ENCODE measurements around the gene CDH12. TPM values are rescaled to one million over a fixed set of nuclear protein-coding genes. Genes with fewer than 3 reads are reported as not detected.

The CDH12 gene
- total RNA-seq, 3 donors from 2014 or later = 0.33 to 2.6 (median 1.1) TPM

GRCh38 chr5:21858441-21858840 is 994.7 kb downstream of the CDH12 start:
- Histone ChIP-seq H3K4me1 (no peaks in the 10 kb centered on the region), H3K27me3 (no peaks in the 10 kb centered on the region), H3K27ac (no peak overlapping the region), H3K9me3 (no peaks in the 10 kb centered on the region), H3K4me3 (no peak overlapping the region), H3K36me3 (no peaks in the 10 kb centered on the region)
- TF ChIP-seq CTCF (IDR thresholded peaks at IDR 0.05) (no peak), POLR2A (IDR thresholded peaks at IDR 0.05) (no peak), POLR2AphosphoS5 (IDR thresholded peaks at IDR 0.05) (no peak)
- DNase-seq (ENCODE audit: low spot score in 2 of 2) = no peak
- intact Hi-C loops (cut with DNase I; ENCODE audit: low total_unique reads) = no loop called here

- intact Hi-C loops (cut with DNase I; ENCODE audit: low total_unique reads) = no loop called here
These were observed 996.2 kb downstream of the CDH12 start for GRCh38 chr5:21856987-21857386.

GRCh38 chr5:21847300-21847699 is 1005.8 kb downstream of the CDH12 start:
- TF ChIP-seq CTCF (IDR thresholded peaks at IDR 0.05) = no peak
- TF ChIP-seq POLR2A (IDR thresholded peaks at IDR 0.05) = no peak
- TF ChIP-seq POLR2AphosphoS5 (IDR thresholded peaks at IDR 0.05) = no peak
- Histone ChIP-seq H3K4me1 (no peaks in the 10 kb centered on the region), H3K27ac (no peak overlapping the region), H3K27me3 (no peaks in the 10 kb centered on the region), H3K9me3 (no peaks in the 10 kb centered on the region), H3K4me3 (no peak overlapping the region), H3K36me3 (no peaks in the 10 kb centered on the region)
- intact Hi-C loops (cut with DNase I; ENCODE audit: low total_unique reads) = no loop called here
- no peak for DNase-seq (ENCODE audit: low spot score in 2 of 2)

More at GRCh38 chr5:21856987-21857386, 996.2 kb downstream of the CDH12 start:
- TF ChIP-seq POLR2AphosphoS5 (IDR thresholded peaks at IDR 0.05) (no peak), POLR2A (IDR thresholded peaks at IDR 0.05) (no peak), CTCF (IDR thresholded peaks at IDR 0.05) (no peak)
- Histone ChIP-seq H3K9me3 (no peaks in the 10 kb centered on the region), H3K27ac (no peak overlapping the region), H3K36me3 (no peaks in the 10 kb centered on the region), H3K4me1 (no peaks in the 10 kb centered on the region), H3K4me3 (no peak overlapping the region), H3K27me3 (no peaks in the 10 kb centered on the region)
- no peak for DNase-seq (ENCODE audit: low spot score in 2 of 2)

GRCh38 chr5:21844960-21845359 is 1008.2 kb downstream of the CDH12 start:
- H3K27ac ChIP-seq = no peak overlapping the region
- H3K4me1 ChIP-seq = no peaks in the 10 kb centered on the region
- H3K9me3 ChIP-seq = no peaks in the 10 kb centered on the region
- H3K36me3 ChIP-seq = no peaks in the 10 kb centered on the region
- H3K27me3 ChIP-seq = no peaks in the 10 kb centered on the region
- TF ChIP-seq CTCF (IDR thresholded peaks at IDR 0.05) (no peak), POLR2A (IDR thresholded peaks at IDR 0.05) (no peak), POLR2AphosphoS5 (IDR thresholded peaks at IDR 0.05) (no peak)
- intact Hi-C loops (cut with DNase I; ENCODE audit: low total_unique reads) = no loop called here
- H3K4me3 ChIP-seq = no peak overlapping the region
- DNase-seq (ENCODE audit: low spot score in 2 of 2) = no peak

GRCh38 chr5:21834863-21835262 is 1018.3 kb downstream of the CDH12 start:
- H3K9me3 ChIP-seq = no peaks in the 10 kb centered on the region
- no peak for DNase-seq (ENCODE audit: low spot score in 2 of 2)
- no peak overlapping the region for H3K27ac ChIP-seq
- no peaks in the 10 kb centered on the region for H3K4me1 ChIP-seq
- H3K4me3 ChIP-seq = no peak overlapping the region
- TF ChIP-seq POLR2A (IDR thresholded peaks at IDR 0.05) (no peak), POLR2AphosphoS5 (IDR thresholded peaks at IDR 0.05) (no peak), CTCF (IDR thresholded peaks at IDR 0.05) (no peak)
- no peaks in the 10 kb centered on the region for H3K36me3 ChIP-seq
- intact Hi-C loops (cut with DNase I; ENCODE audit: low total_unique reads) = no loop called here
- no peaks in the 10 kb centered on the region for H3K27me3 ChIP-seq
